ENCODE results near the gene SVIL.
A peak's percentile ranks its signal among the peaks of the same experiment; 100 is the strongest.

Gene SVIL

DNA sequence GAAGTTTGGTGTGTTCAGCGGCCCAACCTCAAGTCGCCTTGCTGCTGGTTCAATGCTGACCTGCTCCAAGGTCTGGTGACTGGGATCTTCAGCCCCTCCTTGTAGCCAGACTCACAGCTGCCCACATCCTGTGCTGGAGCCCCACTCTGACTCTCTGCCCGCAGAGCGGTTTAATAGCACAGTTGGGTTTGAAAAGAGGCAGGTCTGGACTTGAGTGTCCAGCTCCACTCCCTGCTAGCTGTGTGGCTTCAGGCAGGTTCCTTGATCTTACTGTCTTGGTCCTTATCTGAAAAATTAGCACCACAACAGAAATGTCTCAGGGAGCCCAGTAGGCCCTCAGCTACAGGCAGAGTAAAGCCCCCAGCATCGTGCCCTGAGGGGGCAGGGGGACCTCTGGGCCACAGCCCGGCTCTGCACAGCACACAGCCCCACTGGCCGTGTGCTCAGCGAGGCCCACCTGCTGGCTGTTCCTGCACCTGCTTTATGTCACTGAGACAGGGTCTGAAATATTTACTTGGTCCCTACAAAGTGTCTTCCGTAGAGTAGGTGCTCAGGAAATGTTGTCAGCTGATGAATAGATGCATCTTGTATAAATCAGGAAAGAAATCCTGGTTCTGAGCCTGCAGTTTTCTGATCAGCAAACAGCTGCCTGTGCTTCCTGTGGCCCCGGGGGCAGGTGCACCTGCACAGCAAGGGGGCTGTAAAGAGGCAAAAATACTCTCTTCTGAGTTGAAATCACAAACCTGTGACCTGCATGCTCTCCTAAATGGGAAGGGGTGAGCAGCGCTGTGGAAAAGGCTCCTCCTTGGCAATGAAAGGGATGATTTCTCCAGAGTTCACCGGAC is 155.5 kb downstream of the SVIL start:
- Histone ChIP-seq H3K79me2 (ENCODE audit: low read length) (no peaks in the 10 kb centered on the region), H3K36me3 (replicated peaks; ENCODE audit: insufficient read depth, low read length) (no peaks in the 10 kb centered on the region), H3K9me2 (replicated peaks; ENCODE audit: insufficient read depth, low read length) (no peaks in the 10 kb centered on the region), H3K9ac (ENCODE audit: low read length) (no peak overlapping the region), H3K4me1 (ENCODE audit: low read length) (no peaks in the 10 kb centered on the region), H3F3A (ENCODE audit: insufficient read depth, low read length) (no peaks in the 10 kb centered on the region), H4K20me1 (ENCODE audit: insufficient read depth, low read length) (no peaks in the 10 kb centered on the region), H3K27ac (ENCODE audit: low read length) (peak overlapping the region; percentile 44; the same call in 1 of the 2 replicates), H2AFZ (ENCODE audit: low read length) (no peak overlapping the region), H3K27me3 (replicated peaks; ENCODE audit: insufficient read depth, low read length) (no peaks in the 10 kb centered on the region), H3K9me3 (replicated peaks; ENCODE audit: insufficient read depth, low read length) (no peaks in the 10 kb centered on the region), H3K4me3 (ENCODE audit: low read length) (no peak overlapping the region), H3K4me2 (ENCODE audit: low read depth, low read length) (0 out of 2 replicates have a peak overlapping the region, but pooled peaks have one; percentile 18)
- peak; percentile 38 for DNase-seq
- no peak for TF ChIP-seq EZH2phosphoT487 (IDR thresholded peaks at IDR 0.05; ENCODE audit: low read length)
- TF ChIP-seq EZH2 (optimal IDR thresholded peaks at IDR 0.05; ENCODE audit: low read depth, low read length): no peak
- no peak for TF ChIP-seq CTCF (IDR thresholded peaks at IDR 0.05; ENCODE audit: low read length)

GRCh38 chr10:29473406-29474100 is 161.2 kb downstream of the SVIL start:
- Histone ChIP-seq H3K27me3 (replicated peaks; ENCODE audit: insufficient read depth, low read length) (no peaks in the 10 kb centered on the region), H3K9me3 (replicated peaks; ENCODE audit: insufficient read depth, low read length) (no peaks in the 10 kb centered on the region), H3F3A (ENCODE audit: insufficient read depth, low read length) (no peaks in the 10 kb centered on the region), H3K4me3 (ENCODE audit: low read length) (no peak overlapping the region), H3K4me2 (ENCODE audit: low read depth, low read length) (no peak overlapping the region), H4K20me1 (ENCODE audit: insufficient read depth, low read length) (no peaks in the 10 kb centered on the region), H3K9me2 (replicated peaks; ENCODE audit: insufficient read depth, low read length) (no peaks in the 10 kb centered on the region), H3K36me3 (replicated peaks; ENCODE audit: insufficient read depth, low read length) (no peaks in the 10 kb centered on the region), H3K4me1 (ENCODE audit: low read length) (no peaks in the 10 kb centered on the region), H3K9ac (ENCODE audit: low read length) (no peak overlapping the region), H2AFZ (ENCODE audit: low read length) (no peak overlapping the region), H3K79me2 (ENCODE audit: low read length) (no peaks in the 10 kb centered on the region), H3K27ac (ENCODE audit: low read length) (no peak overlapping the region)
- TF ChIP-seq EZH2 (optimal IDR thresholded peaks at IDR 0.05; ENCODE audit: low read depth, low read length) (no peak), EZH2phosphoT487 (IDR thresholded peaks at IDR 0.05; ENCODE audit: low read length) (no peak), CTCF (IDR thresholded peaks at IDR 0.05; ENCODE audit: low read length) (no peak)
- DNase-seq: no peak

GRCh38 chr10:29473087-29473356 is 161.7 kb downstream of the SVIL start:
- H3K27ac ChIP-seq (ENCODE audit: low read length): no peak overlapping the region

More at GRCh38 chr10:29473087-29473356, 161.7 kb downstream of the SVIL start:
- Histone ChIP-seq H3K36me3 (replicated peaks; ENCODE audit: insufficient read depth, low read length) (no peaks in the 10 kb centered on the region), H3K27me3 (replicated peaks; ENCODE audit: insufficient read depth, low read length) (no peaks in the 10 kb centered on the region), H2AFZ (ENCODE audit: low read length) (no peak overlapping the region), H3K9me2 (replicated peaks; ENCODE audit: insufficient read depth, low read length) (no peaks in the 10 kb centered on the region), H3K4me3 (ENCODE audit: low read length) (no peak overlapping the region), H3K79me2 (ENCODE audit: low read length) (no peaks in the 10 kb centered on the region), H3K9ac (ENCODE audit: low read length) (no peak overlapping the region), H3K9me3 (replicated peaks; ENCODE audit: insufficient read depth, low read length) (no peaks in the 10 kb centered on the region), H3K4me2 (ENCODE audit: low read depth, low read length) (no peak overlapping the region), H3F3A (ENCODE audit: insufficient read depth, low read length) (no peaks in the 10 kb centered on the region), H4K20me1 (ENCODE audit: insufficient read depth, low read length) (no peaks in the 10 kb centered on the region), H3K4me1 (ENCODE audit: low read length) (no peaks in the 10 kb centered on the region)
- DNase-seq: no peak
- TF ChIP-seq CTCF (IDR thresholded peaks at IDR 0.05; ENCODE audit: low read length): no peak
- TF ChIP-seq EZH2phosphoT487 (IDR thresholded peaks at IDR 0.05; ENCODE audit: low read length): no peak
- TF ChIP-seq EZH2 (optimal IDR thresholded peaks at IDR 0.05; ENCODE audit: low read depth, low read length): no peak

All from MM.1S (cell line).